ENCODE measurements around the gene GFM1.

DNA sequence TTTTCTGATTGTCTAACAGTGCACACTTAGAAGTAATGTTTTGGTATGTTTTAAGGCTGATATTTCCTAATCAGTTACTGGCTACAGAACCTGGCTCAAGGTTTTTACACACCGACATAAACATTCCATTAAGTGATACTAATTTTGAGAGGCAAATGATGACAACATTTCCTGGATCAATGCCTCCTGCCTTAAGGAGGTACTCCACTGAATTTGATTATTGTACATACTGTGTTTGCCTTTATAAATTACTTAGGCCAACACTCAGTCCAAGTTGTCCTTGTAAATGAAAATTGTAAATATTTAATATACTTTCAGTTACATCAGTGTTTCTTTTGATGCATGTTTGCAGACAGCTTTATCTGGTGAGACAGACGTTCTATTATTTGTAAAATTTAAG, 52.3 kb downstream of the GFM1 start:
- TF ChIP-seq, protein P1, sequence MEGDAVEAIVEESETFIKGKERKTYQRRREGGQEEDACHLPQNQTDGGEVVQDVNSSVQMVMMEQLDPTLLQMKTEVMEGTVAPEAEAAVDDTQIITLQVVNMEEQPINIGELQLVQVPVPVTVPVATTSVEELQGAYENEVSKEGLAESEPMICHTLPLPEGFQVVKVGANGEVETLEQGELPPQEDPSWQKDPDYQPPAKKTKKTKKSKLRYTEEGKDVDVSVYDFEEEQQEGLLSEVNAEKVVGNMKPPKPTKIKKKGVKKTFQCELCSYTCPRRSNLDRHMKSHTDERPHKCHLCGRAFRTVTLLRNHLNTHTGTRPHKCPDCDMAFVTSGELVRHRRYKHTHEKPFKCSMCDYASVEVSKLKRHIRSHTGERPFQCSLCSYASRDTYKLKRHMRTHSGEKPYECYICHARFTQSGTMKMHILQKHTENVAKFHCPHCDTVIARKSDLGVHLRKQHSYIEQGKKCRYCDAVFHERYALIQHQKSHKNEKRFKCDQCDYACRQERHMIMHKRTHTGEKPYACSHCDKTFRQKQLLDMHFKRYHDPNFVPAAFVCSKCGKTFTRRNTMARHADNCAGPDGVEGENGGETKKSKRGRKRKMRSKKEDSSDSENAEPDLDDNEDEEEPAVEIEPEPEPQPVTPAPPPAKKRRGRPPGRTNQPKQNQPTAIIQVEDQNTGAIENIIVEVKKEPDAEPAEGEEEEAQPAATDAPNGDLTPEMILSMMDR (IDR thresholded peaks at IDR 0.05) = no peak
- TF ChIP-seq, protein P2, sequence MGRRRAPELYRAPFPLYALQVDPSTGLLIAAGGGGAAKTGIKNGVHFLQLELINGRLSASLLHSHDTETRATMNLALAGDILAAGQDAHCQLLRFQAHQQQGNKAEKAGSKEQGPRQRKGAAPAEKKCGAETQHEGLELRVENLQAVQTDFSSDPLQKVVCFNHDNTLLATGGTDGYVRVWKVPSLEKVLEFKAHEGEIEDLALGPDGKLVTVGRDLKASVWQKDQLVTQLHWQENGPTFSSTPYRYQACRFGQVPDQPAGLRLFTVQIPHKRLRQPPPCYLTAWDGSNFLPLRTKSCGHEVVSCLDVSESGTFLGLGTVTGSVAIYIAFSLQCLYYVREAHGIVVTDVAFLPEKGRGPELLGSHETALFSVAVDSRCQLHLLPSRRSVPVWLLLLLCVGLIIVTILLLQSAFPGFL (CRISPR knock-in tag; IDR thresholded peaks at IDR 0.05; ENCODE audit: borderline replicate concordance) = no peak
- TF ChIP-seq NR3C1 (CRISPR knock-in tag; conservative IDR thresholded peaks at IDR 0.05; ENCODE audit: low read depth) (no peak), GABPB1 (CRISPR knock-in tag; IDR thresholded peaks at IDR 0.05) (no peak), ZNF423 (CRISPR knock-in tag; IDR thresholded peaks at IDR 0.05) (no peak), TCF7 (CRISPR knock-in tag; IDR thresholded peaks at IDR 0.05; ENCODE audit: low read depth) (no peak)
- TF ChIP-seq, protein P3, sequence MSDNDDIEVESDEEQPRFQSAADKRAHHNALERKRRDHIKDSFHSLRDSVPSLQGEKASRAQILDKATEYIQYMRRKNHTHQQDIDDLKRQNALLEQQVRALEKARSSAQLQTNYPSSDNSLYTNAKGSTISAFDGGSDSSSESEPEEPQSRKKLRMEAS (CRISPR knock-in tag; IDR thresholded peaks at IDR 0.05) = no peak
- TF ChIP-seq, protein P4, sequence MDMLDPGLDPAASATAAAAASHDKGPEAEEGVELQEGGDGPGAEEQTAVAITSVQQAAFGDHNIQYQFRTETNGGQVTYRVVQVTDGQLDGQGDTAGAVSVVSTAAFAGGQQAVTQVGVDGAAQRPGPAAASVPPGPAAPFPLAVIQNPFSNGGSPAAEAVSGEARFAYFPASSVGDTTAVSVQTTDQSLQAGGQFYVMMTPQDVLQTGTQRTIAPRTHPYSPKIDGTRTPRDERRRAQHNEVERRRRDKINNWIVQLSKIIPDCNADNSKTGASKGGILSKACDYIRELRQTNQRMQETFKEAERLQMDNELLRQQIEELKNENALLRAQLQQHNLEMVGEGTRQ (CRISPR knock-in tag; IDR thresholded peaks at IDR 0.05) = no peak
- TF ChIP-seq, protein P5, sequence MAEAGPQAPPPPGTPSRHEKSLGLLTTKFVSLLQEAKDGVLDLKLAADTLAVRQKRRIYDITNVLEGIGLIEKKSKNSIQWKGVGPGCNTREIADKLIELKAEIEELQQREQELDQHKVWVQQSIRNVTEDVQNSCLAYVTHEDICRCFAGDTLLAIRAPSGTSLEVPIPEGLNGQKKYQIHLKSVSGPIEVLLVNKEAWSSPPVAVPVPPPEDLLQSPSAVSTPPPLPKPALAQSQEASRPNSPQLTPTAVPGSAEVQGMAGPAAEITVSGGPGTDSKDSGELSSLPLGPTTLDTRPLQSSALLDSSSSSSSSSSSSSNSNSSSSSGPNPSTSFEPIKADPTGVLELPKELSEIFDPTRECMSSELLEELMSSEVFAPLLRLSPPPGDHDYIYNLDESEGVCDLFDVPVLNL (CRISPR knock-in tag; IDR thresholded peaks at IDR 0.05; ENCODE audit: borderline replicate concordance, low read depth) = no peak
